ENCODE measurements around the gene KIAA1671. TPM values are rescaled to one million over a fixed set of nuclear protein-coding genes. Genes with fewer than 3 reads are reported as not detected.

Gene KIAA1671
- total RNA-seq, 1 donor from 2014 or later: 46.7 TPM

DNA sequence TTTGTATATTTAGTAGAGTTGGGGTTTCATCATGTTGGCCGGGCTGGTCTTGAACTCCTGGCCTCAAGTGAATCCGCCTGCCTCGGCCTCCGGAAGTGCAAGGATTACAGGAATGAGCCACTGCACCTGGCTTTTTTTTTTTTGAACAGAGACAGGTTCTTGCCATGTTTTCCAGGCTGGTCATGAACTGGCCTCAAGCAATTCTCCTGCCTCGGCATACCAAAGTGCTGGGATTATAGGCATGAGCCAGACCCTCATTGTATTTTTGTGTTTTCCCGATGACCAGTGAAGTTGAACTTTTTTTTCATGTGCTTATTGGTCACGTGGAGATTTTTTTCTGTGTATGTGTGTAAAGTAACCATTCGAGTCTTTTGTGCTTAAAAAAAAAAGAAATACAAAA lies 48.2 kb downstream of the KIAA1671 start:
- ATAC-seq (no peak), DNase-seq (no peak)
- no peaks in the 10 kb centered on the region for H3K36me3 ChIP-seq
- H3K27me3 ChIP-seq: no peaks in the 10 kb centered on the region
- no peak overlapping the region for H3K4me3 ChIP-seq
- H3K4me1 ChIP-seq: peaks cover 17% of the 10 kb centered on the region
- no peak overlapping the region for H3K27ac ChIP-seq
- H3K9me3 ChIP-seq: no peaks in the 10 kb centered on the region
- TF ChIP-seq, protein P1, sequence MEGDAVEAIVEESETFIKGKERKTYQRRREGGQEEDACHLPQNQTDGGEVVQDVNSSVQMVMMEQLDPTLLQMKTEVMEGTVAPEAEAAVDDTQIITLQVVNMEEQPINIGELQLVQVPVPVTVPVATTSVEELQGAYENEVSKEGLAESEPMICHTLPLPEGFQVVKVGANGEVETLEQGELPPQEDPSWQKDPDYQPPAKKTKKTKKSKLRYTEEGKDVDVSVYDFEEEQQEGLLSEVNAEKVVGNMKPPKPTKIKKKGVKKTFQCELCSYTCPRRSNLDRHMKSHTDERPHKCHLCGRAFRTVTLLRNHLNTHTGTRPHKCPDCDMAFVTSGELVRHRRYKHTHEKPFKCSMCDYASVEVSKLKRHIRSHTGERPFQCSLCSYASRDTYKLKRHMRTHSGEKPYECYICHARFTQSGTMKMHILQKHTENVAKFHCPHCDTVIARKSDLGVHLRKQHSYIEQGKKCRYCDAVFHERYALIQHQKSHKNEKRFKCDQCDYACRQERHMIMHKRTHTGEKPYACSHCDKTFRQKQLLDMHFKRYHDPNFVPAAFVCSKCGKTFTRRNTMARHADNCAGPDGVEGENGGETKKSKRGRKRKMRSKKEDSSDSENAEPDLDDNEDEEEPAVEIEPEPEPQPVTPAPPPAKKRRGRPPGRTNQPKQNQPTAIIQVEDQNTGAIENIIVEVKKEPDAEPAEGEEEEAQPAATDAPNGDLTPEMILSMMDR (IDR thresholded peaks at IDR 0.05): no peak
- intact Hi-C loops (cut with DNase I): no loop called here

DNA sequence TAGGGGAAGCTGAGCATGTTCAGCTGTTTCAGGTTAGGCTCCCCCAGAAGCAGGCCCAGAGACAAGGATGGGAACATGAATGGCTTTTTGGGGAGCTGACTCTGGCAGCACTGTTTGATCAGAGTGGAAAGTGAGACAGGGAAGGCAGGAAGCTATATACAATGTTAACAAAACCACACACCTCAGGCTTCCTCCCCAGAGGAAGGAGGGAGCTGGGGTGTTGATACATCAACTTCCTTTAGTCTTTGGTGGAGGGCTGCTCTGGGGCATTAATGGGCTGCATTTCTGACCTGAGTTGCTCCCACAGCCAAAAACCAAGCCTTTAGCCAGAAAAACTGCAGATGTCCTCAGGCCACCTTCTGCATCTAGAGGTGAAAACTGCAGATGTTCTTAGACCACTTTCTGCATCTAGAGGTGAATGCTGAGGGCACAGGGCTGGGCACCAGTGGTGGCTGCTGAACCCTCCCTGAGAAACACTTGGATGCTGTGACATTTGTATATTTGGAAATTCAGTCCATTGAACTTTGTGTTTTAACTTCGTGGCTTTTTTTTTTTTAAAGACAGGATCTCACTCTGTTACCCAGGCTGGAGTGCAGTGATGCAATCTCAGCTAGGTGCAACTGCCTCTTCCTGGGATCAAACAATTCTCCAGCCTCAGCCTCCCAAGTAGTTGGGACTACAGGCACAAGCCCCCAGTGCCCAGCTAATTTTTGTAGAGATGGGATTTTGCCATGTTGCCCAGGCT lies 49.9 kb downstream of the KIAA1671 start:
- H3K4me3 ChIP-seq: no peak overlapping the region
- no peak overlapping the region for H3K27ac ChIP-seq
- H3K36me3 ChIP-seq: no peaks in the 10 kb centered on the region
- peak; percentile 28 for ATAC-seq
- H3K27me3 ChIP-seq: no peaks in the 10 kb centered on the region
- intact Hi-C loops (cut with DNase I): no loop called here
- no peak for DNase-seq
- no peaks in the 10 kb centered on the region for H3K9me3 ChIP-seq
- peaks cover under 1% of the 10 kb centered on the region for H3K4me1 ChIP-seq
- TF ChIP-seq, protein P1 (IDR thresholded peaks at IDR 0.05): no peak

DNA sequence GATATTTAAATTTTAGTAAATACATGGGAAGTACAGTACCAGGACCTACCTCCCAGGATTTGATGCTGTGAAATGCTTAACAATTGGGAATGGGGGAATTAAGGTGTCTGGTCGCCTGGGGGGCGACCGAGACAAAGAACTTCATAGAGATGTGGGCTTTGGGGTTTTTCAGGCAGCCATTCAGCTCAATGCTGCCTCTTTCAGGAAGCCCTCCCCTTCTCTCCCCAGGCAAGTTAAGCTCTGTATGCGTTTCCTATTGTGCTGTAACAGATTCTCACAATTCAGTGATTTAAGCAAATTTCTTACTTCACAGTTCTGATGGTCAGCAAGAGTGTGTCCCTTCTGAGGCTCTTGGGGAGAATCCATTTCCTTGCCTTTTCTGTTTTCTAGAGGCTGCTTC lies 53.8 kb downstream of the KIAA1671 start:
- DNase-seq: no peak
- Histone ChIP-seq H3K36me3 (no peaks in the 10 kb centered on the region), H3K4me1 (no peaks in the 10 kb centered on the region), H3K4me3 (no peak overlapping the region), H3K9me3 (no peaks in the 10 kb centered on the region), H3K27ac (no peak overlapping the region), H3K27me3 (no peaks in the 10 kb centered on the region)
- intact Hi-C loops (cut with DNase I): no loop called here
- TF ChIP-seq, protein P1 (IDR thresholded peaks at IDR 0.05): no peak
- no peak for ATAC-seq

DNA sequence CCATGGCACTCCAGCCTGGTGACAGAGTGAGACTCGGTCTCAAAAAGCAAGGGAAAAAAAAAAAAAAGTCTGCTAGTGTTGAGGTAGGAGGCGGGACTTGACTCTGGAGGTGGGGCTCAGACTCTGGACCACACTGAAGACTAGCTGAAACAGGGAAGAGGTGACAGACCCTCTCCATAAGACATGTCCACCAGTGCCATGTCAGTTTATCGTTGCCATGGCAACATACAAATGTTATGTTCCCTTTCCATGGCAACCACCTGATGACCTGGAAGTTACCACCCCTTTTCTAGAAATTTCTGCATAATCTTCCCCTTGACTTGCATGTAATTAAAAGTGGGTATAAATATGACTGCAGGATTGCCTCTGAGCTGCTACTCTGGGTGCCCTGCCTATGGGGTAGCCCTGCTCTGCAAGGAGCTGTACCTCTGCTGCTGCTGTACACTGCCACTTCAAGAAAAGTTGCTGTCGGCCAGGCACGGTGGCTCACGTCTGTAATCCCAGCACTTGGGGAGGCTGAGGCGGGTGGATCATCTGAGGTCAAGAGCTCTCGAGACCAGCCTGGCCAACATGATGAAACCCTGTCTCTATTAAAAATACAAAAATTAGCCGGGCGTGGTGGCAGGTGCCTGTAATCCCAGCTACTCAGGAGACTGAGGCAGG lies 55.1 kb downstream of the KIAA1671 start:
- intact Hi-C loops (cut with DNase I): no loop called here
- Histone ChIP-seq H3K36me3 (no peaks in the 10 kb centered on the region), H3K27me3 (no peaks in the 10 kb centered on the region), H3K4me3 (no peak overlapping the region), H3K9me3 (no peaks in the 10 kb centered on the region), H3K4me1 (no peaks in the 10 kb centered on the region), H3K27ac (no peak overlapping the region)
- TF ChIP-seq, protein P1 (IDR thresholded peaks at IDR 0.05): no peak
- no peak for DNase-seq
- ATAC-seq: peak; percentile 44

DNA sequence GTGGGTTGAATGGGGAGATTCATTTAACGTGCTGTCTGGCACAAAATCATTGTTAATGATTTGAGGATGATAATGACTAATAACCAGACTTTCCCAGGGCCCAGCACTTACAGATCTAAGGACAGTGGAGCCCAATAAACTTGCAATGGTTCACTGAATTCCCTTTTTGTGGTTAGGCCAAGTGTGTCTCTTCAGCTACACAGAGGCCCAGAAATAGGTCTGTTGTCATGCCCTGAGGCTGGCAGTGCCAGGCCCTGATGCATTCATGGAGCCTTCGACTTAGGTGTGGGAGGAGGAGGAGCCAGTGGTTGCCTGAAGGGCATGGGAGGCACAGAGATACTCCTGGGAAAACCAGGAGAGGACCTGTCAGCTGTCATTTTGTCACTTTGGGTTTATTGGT lies 56.1 kb downstream of the KIAA1671 start:
- DNase-seq: no peak
- Histone ChIP-seq H3K27me3 (no peaks in the 10 kb centered on the region), H3K27ac (no peak overlapping the region), H3K4me1 (peaks cover under 1% of the 10 kb centered on the region), H3K9me3 (no peaks in the 10 kb centered on the region), H3K4me3 (no peak overlapping the region), H3K36me3 (no peaks in the 10 kb centered on the region)
- peak; percentile 34 for ATAC-seq
- intact Hi-C loops (cut with DNase I): no loop called here
- TF ChIP-seq, protein P1 (IDR thresholded peaks at IDR 0.05): no peak
